ENCODE measurements around the gene SCNN1G. TPM values are rescaled to one million over a fixed set of nuclear protein-coding genes. Genes with fewer than 3 reads are reported as not detected.

Gene SCNN1G
- polyA plus RNA-seq, 1 experiment, result not detected

- no peaks in the 10 kb centered on the region for H3K36me3 ChIP-seq (ENCODE audit: control insufficient read depth, insufficient read depth, low read length)
- ChIA-PET POLR2A (interaction anchor here (0.6 kb wide), 1 partner anchor 11 kb away, joined by 4 read pairs; no protein-coding TSS in a partner anchor), CTCF (interaction anchor here (1.0 kb wide), 1 partner anchor 63 kb away, joined by 3 read pairs; no protein-coding TSS in a partner anchor)
- no peak for DNase-seq (ENCODE audit: low read depth)
- H3K27me3 ChIP-seq (ENCODE audit: control insufficient read depth, insufficient read depth, low read length), result no peaks in the 10 kb centered on the region
- H3K4me3 ChIP-seq (ENCODE audit: low read depth, low read length), result no peak overlapping the region
- TF ChIP-seq, protein P1, sequence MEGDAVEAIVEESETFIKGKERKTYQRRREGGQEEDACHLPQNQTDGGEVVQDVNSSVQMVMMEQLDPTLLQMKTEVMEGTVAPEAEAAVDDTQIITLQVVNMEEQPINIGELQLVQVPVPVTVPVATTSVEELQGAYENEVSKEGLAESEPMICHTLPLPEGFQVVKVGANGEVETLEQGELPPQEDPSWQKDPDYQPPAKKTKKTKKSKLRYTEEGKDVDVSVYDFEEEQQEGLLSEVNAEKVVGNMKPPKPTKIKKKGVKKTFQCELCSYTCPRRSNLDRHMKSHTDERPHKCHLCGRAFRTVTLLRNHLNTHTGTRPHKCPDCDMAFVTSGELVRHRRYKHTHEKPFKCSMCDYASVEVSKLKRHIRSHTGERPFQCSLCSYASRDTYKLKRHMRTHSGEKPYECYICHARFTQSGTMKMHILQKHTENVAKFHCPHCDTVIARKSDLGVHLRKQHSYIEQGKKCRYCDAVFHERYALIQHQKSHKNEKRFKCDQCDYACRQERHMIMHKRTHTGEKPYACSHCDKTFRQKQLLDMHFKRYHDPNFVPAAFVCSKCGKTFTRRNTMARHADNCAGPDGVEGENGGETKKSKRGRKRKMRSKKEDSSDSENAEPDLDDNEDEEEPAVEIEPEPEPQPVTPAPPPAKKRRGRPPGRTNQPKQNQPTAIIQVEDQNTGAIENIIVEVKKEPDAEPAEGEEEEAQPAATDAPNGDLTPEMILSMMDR (IDR thresholded peaks at IDR 0.05; ENCODE audit: insufficient read depth, low read depth, low read length), result no peak
These were observed 37.4 kb upstream of the SCNN1G start for GRCh38 chr16:23145186-23145585.

GRCh38 chr16:23145608-23146007 is 36.9 kb upstream of the SCNN1G start:
- no peaks in the 10 kb centered on the region for H3K36me3 ChIP-seq (ENCODE audit: control insufficient read depth, insufficient read depth, low read length)
- POLR2A ChIA-PET, result interaction anchor here (0.6 kb wide), 1 partner anchor 11 kb away, joined by 4 read pairs; no protein-coding TSS in a partner anchor
- peak; percentile 12 for DNase-seq (ENCODE audit: low read depth)
- CTCF ChIA-PET, result interaction anchor here (1.0 kb wide), 1 partner anchor 64 kb away, joined by 3 read pairs; no protein-coding TSS in a partner anchor
- H3K4me3 ChIP-seq (ENCODE audit: low read depth, low read length), result no peak overlapping the region
- TF ChIP-seq, protein P1 (IDR thresholded peaks at IDR 0.05; ENCODE audit: insufficient read depth, low read depth, low read length), result no peak
- no peaks in the 10 kb centered on the region for H3K27me3 ChIP-seq (ENCODE audit: control insufficient read depth, insufficient read depth, low read length)

- Histone ChIP-seq H3K27me3 (ENCODE audit: control insufficient read depth, insufficient read depth, low read length) (no peaks in the 10 kb centered on the region), H3K4me3 (ENCODE audit: low read depth, low read length) (no peak overlapping the region), H3K36me3 (ENCODE audit: control insufficient read depth, insufficient read depth, low read length) (no peaks in the 10 kb centered on the region)
- DNase-seq (ENCODE audit: low read depth), result no peak
- ChIA-PET POLR2A (no interaction called here), CTCF (interaction anchor here (0.6 kb wide), 1 partner anchor 80 kb away, joined by 3 read pairs; no protein-coding TSS in a partner anchor)
- TF ChIP-seq, protein P1 (IDR thresholded peaks at IDR 0.05; ENCODE audit: insufficient read depth, low read depth, low read length), result no peak
These were observed 35.5 kb upstream of the SCNN1G start for GRCh38 chr16:23146877-23147601.

DNA sequence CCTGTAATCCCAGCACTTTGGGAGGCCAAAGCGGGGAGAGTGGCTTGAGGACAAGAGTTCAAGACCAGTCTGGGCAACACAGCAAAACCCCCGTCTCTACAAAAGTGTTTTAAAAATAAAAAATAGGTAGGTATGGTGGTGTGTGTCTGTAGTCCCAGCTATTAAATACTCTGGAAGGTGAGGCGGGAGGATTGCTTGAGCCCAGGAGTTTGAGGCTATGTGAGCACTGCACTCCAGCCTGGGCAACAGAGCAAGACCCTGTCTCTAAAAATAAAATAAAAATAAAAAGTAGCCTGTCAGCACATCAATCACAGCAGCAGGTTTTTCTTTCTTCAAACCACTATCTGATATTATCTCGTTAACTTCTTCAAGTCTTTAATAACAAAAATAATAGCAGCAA is 34.9 kb upstream of the SCNN1G start:
- no peaks in the 10 kb centered on the region for H3K27me3 ChIP-seq (ENCODE audit: control insufficient read depth, insufficient read depth, low read length)
- CTCF ChIA-PET, result interaction anchor here (0.6 kb wide), 1 partner anchor 81 kb away, joined by 3 read pairs; no protein-coding TSS in a partner anchor
- POLR2A ChIA-PET, result no interaction called here
- no peak overlapping the region for H3K4me3 ChIP-seq (ENCODE audit: low read depth, low read length)
- H3K36me3 ChIP-seq (ENCODE audit: control insufficient read depth, insufficient read depth, low read length), result no peaks in the 10 kb centered on the region
- no peak for DNase-seq (ENCODE audit: low read depth)
- TF ChIP-seq, protein P1 (IDR thresholded peaks at IDR 0.05; ENCODE audit: insufficient read depth, low read depth, low read length), result no peak

DNA sequence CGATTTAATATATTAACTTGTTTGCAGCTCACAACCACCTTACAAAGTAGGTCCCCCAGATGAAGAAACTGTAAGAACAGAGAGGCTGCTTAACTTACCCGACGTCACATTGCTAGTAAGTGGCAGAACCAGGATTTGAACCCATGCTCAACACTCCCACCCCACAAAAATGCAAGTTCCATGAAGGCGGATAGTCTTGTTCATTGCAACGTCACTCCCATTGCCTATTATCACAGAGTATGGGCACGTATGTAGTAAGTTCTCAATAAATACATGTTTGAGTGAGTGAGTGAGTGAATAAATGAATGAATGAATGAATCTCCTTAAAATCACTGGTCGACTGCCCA is 34.4 kb upstream of the SCNN1G start:
- Histone ChIP-seq H3K36me3 (ENCODE audit: control insufficient read depth, insufficient read depth, low read length) (no peaks in the 10 kb centered on the region), H3K27me3 (ENCODE audit: control insufficient read depth, insufficient read depth, low read length) (no peaks in the 10 kb centered on the region), H3K4me3 (ENCODE audit: low read depth, low read length) (peak overlapping the region; percentile 72)
- POLR2A ChIA-PET, result no interaction called here
- TF ChIP-seq, protein P1 (IDR thresholded peaks at IDR 0.05; ENCODE audit: insufficient read depth, low read depth, low read length), result no peak
- DNase-seq (ENCODE audit: low read depth), result no peak
- CTCF ChIA-PET, result interaction anchor here (2.0 kb wide), 1 partner anchor 286 kb away, joined by 6 read pairs; no protein-coding TSS in a partner anchor
